ENCODE measurements around the gene CYRIA. TPM values are rescaled to one million over a fixed set of nuclear protein-coding genes. Genes with fewer than 3 reads are reported as not detected.
A peak's percentile ranks its signal among the peaks of the same experiment; 100 is the strongest.

Gene CYRIA
- total RNA-seq, 2 donors from 2014 or later = 2.7 to 3.1 TPM

GRCh38 chr2:16644221-16644925 is 21.3 kb downstream of the CYRIA start:
- ATAC-seq (peak; percentile 52 to 60), DNase-seq (ENCODE audit: low spot score in 2 of 2) (no peak)
- Mint-ChIP-seq H3K36me3 (no peaks in the 10 kb centered on the region), H3K9me3 (no peaks in the 10 kb centered on the region), H3K27ac (no peak overlapping the region)

GRCh38 chr2:16643099-16643498 is 22.5 kb downstream of the CYRIA start:
- DNase-seq (ENCODE audit: low spot score in 2 of 2) = no peak

GRCh38 chr2:16642088-16642487 is 23.5 kb downstream of the CYRIA start:
- Mint-ChIP-seq H3K27ac (no peak overlapping the region), H3K9me3 (no peaks in the 10 kb centered on the region), H3K36me3 (peaks cover 0 to 8% of the 10 kb centered on the region in 2 donors)
- no peak for ATAC-seq
- DNase-seq (ENCODE audit: low spot score in 2 of 2) = no peak

More at GRCh38 chr2:16643099-16643498, 22.5 kb downstream of the CYRIA start:
- no peak for ATAC-seq
- H3K9me3 Mint-ChIP-seq = no peaks in the 10 kb centered on the region
- H3K27ac Mint-ChIP-seq = no peak overlapping the region
- H3K36me3 Mint-ChIP-seq = peaks cover 0 to 5% of the 10 kb centered on the region in 2 donors

- no peak overlapping the region for H3K27ac Mint-ChIP-seq
- ATAC-seq (no peak), DNase-seq (ENCODE audit: low spot score in 2 of 2) (no peak)
- peaks cover 0 to 8% of the 10 kb centered on the region in 2 donors for H3K36me3 Mint-ChIP-seq
- no peaks in the 10 kb centered on the region for H3K9me3 Mint-ChIP-seq
Measured at GRCh38 chr2:16641509-16641908, 24.1 kb downstream of the CYRIA start.

GRCh38 chr2:16640867-16641266 is 24.8 kb downstream of the CYRIA start:
- Mint-ChIP-seq H3K36me3 (peaks cover 0 to 8% of the 10 kb centered on the region in 2 donors), H3K27ac (no peak overlapping the region), H3K9me3 (no peaks in the 10 kb centered on the region)
- ATAC-seq (no peak), DNase-seq (ENCODE audit: low spot score in 2 of 2) (no peak)

- Mint-ChIP-seq H3K27ac (no peak overlapping the region), H3K9me3 (no peaks in the 10 kb centered on the region), H3K36me3 (peaks cover 0 to 8% of the 10 kb centered on the region in 2 donors)
- ATAC-seq (no peak), DNase-seq (ENCODE audit: low spot score in 2 of 2) (no peak)
Measured at GRCh38 chr2:16640001-16640700, 25.5 kb downstream of the CYRIA start.

- ATAC-seq (no peak), DNase-seq (ENCODE audit: low spot score in 2 of 2) (no peak)
- peaks cover 0 to 8% of the 10 kb centered on the region in 2 donors for H3K36me3 Mint-ChIP-seq
- no peak overlapping the region for H3K27ac Mint-ChIP-seq
- no peaks in the 10 kb centered on the region for H3K9me3 Mint-ChIP-seq
Measured at GRCh38 chr2:16639431-16639830, 26.2 kb downstream of the CYRIA start.

GRCh38 chr2:16638946-16639345 is 26.7 kb downstream of the CYRIA start:
- H3K36me3 Mint-ChIP-seq = peaks cover 0 to 8% of the 10 kb centered on the region in 2 donors
- no peak for DNase-seq (ENCODE audit: low spot score in 2 of 2)
- ATAC-seq = no peak
- no peak overlapping the region for H3K27ac Mint-ChIP-seq
- H3K9me3 Mint-ChIP-seq = no peaks in the 10 kb centered on the region

- DNase-seq (ENCODE audit: low spot score in 2 of 2) (no peak), ATAC-seq (no peak)
- Mint-ChIP-seq H3K27ac (no peak overlapping the region), H3K9me3 (no peaks in the 10 kb centered on the region), H3K36me3 (peaks cover 0 to 8% of the 10 kb centered on the region in 2 donors)
Measured at GRCh38 chr2:16637304-16637703, 28.3 kb downstream of the CYRIA start.

- Mint-ChIP-seq H3K9me3 (no peaks in the 10 kb centered on the region), H3K36me3 (peaks cover 0 to 8% of the 10 kb centered on the region in 2 donors)
- ATAC-seq = peak; percentile 43 to 72
Measured at GRCh38 chr2:16635791-16636699, 29.6 kb downstream of the CYRIA start.

GRCh38 chr2:16633621-16634430 is 31.8 kb downstream of the CYRIA start:
- DNase-seq (ENCODE audit: low spot score in 2 of 2) (no peak), ATAC-seq (no peak)
- no peak overlapping the region for H3K27ac Mint-ChIP-seq
- peaks cover 0 to 8% of the 10 kb centered on the region in 2 donors for H3K36me3 Mint-ChIP-seq
- no peaks in the 10 kb centered on the region for H3K9me3 Mint-ChIP-seq

More at GRCh38 chr2:16635791-16636699, 29.6 kb downstream of the CYRIA start:
- H3K27ac Mint-ChIP-seq = no peak overlapping the region
- no peak for DNase-seq (ENCODE audit: low spot score in 2 of 2)

- H3K9me3 Mint-ChIP-seq = no peaks in the 10 kb centered on the region
- no peaks in the 10 kb centered on the region for H3K36me3 Mint-ChIP-seq
- DNase-seq (ENCODE audit: low spot score in 2 of 2) = no peak
- no peak overlapping the region for H3K27ac Mint-ChIP-seq
- ATAC-seq = no peak
Measured at GRCh38 chr2:16632598-16632997, 33.0 kb downstream of the CYRIA start.

GRCh38 chr2:16630463-16630862 is 35.2 kb downstream of the CYRIA start:
- no peaks in the 10 kb centered on the region for H3K36me3 Mint-ChIP-seq
- ATAC-seq (no peak), DNase-seq (ENCODE audit: low spot score in 2 of 2) (no peak)
- H3K9me3 Mint-ChIP-seq = no peaks in the 10 kb centered on the region
- no peak overlapping the region for H3K27ac Mint-ChIP-seq

GRCh38 chr2:16629770-16630169 is 35.9 kb downstream of the CYRIA start:
- DNase-seq (ENCODE audit: low spot score in 2 of 2) (no peak), ATAC-seq (no peak)
- no peaks in the 10 kb centered on the region for H3K36me3 Mint-ChIP-seq
- H3K27ac Mint-ChIP-seq = no peak overlapping the region
- no peaks in the 10 kb centered on the region for H3K9me3 Mint-ChIP-seq

GRCh38 chr2:16629044-16629443 is 36.6 kb downstream of the CYRIA start:
- DNase-seq (ENCODE audit: low spot score in 2 of 2) (no peak), ATAC-seq (no peak)
- H3K36me3 Mint-ChIP-seq = no peaks in the 10 kb centered on the region
- no peak overlapping the region for H3K27ac Mint-ChIP-seq
- H3K9me3 Mint-ChIP-seq = no peaks in the 10 kb centered on the region

GRCh38 chr2:16628314-16628713 is 37.3 kb downstream of the CYRIA start:
- peak; percentile 50 to 72 for ATAC-seq
- no peak overlapping the region for H3K27ac Mint-ChIP-seq
- H3K9me3 Mint-ChIP-seq = no peaks in the 10 kb centered on the region
- DNase-seq (ENCODE audit: low spot score in 2 of 2) = no peak
- no peaks in the 10 kb centered on the region for H3K36me3 Mint-ChIP-seq
